ENCODE measurements around the gene RPS4Y1. TPM values are rescaled to one million over a fixed set of nuclear protein-coding genes. Genes with fewer than 3 reads are reported as not detected.
A peak's percentile ranks its signal among the peaks of the same experiment; 100 is the strongest.

Gene RPS4Y1
- total RNA-seq, 4 donors from 2014 or later = 0.46 to 288 (median 135) TPM

DNA sequence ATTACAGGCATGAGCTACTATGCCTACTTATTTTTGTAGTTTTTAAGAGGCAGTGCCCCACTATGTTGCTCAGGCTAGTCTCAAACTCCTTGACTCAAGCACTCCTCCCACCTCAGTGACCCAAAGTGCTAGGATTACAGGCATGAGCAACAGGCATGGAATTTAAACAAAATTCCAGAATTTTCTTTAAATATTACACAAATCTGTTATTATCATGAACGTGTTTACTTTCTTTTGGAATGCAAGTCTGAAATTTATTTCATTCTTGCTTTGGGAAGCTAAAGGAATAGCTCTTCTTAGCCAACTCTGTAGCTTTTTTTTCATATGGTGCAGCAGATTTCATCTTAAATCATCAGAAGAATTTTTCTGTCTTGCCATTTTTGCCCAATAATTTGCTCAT, 66.0 kb downstream of the RPS4Y1 start:
- no peak for DNase-seq (ENCODE audit: extremely low spot score)
- Histone ChIP-seq H3K4me3 (no peak overlapping the region), H3K9me3 (no peaks in the 10 kb centered on the region), H3K4me1 (no peaks in the 10 kb centered on the region), H3K27me3 (no peaks in the 10 kb centered on the region), H3K27ac (replicated peaks in 1 of 4) (no peak overlapping the region), H3K36me3 (no peaks in the 10 kb centered on the region)
- TF ChIP-seq, protein P1, sequence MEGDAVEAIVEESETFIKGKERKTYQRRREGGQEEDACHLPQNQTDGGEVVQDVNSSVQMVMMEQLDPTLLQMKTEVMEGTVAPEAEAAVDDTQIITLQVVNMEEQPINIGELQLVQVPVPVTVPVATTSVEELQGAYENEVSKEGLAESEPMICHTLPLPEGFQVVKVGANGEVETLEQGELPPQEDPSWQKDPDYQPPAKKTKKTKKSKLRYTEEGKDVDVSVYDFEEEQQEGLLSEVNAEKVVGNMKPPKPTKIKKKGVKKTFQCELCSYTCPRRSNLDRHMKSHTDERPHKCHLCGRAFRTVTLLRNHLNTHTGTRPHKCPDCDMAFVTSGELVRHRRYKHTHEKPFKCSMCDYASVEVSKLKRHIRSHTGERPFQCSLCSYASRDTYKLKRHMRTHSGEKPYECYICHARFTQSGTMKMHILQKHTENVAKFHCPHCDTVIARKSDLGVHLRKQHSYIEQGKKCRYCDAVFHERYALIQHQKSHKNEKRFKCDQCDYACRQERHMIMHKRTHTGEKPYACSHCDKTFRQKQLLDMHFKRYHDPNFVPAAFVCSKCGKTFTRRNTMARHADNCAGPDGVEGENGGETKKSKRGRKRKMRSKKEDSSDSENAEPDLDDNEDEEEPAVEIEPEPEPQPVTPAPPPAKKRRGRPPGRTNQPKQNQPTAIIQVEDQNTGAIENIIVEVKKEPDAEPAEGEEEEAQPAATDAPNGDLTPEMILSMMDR (IDR thresholded peaks at IDR 0.05) = no peak
- TF ChIP-seq POLR2AphosphoS5 (IDR thresholded peaks at IDR 0.05) (no peak), POLR2A (IDR thresholded peaks at IDR 0.05; ENCODE audit: low read depth) (no peak), EP300 (IDR thresholded peaks at IDR 0.05) (no peak)
- intact Hi-C loops (cut with DNase I) = no loop called here
- WGBS = no CpG with 5 or more reads among the region's 1 CpG

DNA sequence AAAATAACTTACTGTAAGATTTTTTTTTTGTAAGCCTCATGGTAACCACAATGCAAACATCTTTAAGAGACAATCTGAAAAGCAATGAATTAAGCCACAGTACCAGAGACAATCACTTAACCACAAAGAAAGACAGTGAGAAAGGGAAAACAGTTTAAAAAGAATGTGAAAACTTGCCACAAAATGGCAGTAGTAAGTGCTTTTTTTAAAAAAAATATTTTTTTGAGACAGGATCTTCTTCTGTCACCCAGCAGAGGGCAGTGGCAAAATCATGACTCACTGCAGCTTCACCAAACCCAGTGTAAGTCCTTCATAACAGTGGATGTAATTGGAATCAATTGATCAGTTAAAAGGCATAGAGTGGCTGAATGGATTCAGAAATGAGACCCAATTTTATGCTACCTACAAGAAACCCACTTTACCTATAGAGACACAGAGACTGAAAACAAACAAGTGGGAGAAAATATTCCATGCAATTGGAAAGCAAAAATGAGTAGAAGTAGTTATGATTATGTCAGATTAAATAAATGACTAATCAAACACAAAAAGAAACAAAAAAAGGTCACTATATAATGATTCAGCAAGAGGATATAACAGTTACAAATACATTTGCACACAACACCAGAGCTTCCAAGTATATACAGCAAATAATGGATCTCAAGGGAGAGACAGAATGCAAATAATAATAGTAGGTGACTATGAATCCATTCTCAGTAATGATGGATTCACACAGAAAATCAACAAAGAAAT, 71.8 kb downstream of the RPS4Y1 start:
- H3K27me3 ChIP-seq = no peaks in the 10 kb centered on the region
- DNase-seq (ENCODE audit: extremely low spot score) = no peak
- no peak overlapping the region for H3K27ac ChIP-seq (replicated peaks in 1 of 4)
- no peak overlapping the region for H3K4me3 ChIP-seq
- H3K36me3 ChIP-seq = no peaks in the 10 kb centered on the region
- TF ChIP-seq EP300 (IDR thresholded peaks at IDR 0.05) (no peak), POLR2AphosphoS5 (IDR thresholded peaks at IDR 0.05) (no peak), POLR2A (IDR thresholded peaks at IDR 0.05; ENCODE audit: low read depth) (no peak)
- TF ChIP-seq, protein P1 (IDR thresholded peaks at IDR 0.05) = peak in 1 of 3 experiments; percentile 33
- no peaks in the 10 kb centered on the region for H3K4me1 ChIP-seq
- H3K9me3 ChIP-seq = no peaks in the 10 kb centered on the region
- intact Hi-C loops (cut with DNase I) = no loop called here

Small RNA genes lying within 50 kb of the gene (small RNA-seq; reads per million reads assigned to genes)
- gene TOMM22P2 = 0 reads per million in 3 donors

Other genes starting within 250 kb of the RPS4Y1 start
- gene SRY, start 53.9 kb upstream of the RPS4Y1 start, total RNA-seq = not detected
- 10 to 100 TPM in 2 of 4 donors, under 1 TPM in 1, not detected in 1; 0.06 to 24.9 (median 16.6) TPM for gene ZFY, start 93.8 kb downstream of the RPS4Y1 start, total RNA-seq

Data from esophagus muscularis mucosa (tissue), 4 donors.